HG03139 (cell line): ENCODE data around the gene CSAG1.
A peak's percentile ranks its signal among the peaks of the same experiment; 100 is the strongest.
"Not testable (repeated sequence)": the region's sequence is repeated elsewhere in the genome, so short reads cannot be mapped to it uniquely, and the experiment has no call there.

Experiments used
- ATAC-seq: cut with Tn5 transposase; IDR thresholded peaks from one replicate; pipeline ENCODE4 v1.9.1; 2021; ENCODE audit not compliant: unreplicated experiment

The CSAG1 gene

DNA sequence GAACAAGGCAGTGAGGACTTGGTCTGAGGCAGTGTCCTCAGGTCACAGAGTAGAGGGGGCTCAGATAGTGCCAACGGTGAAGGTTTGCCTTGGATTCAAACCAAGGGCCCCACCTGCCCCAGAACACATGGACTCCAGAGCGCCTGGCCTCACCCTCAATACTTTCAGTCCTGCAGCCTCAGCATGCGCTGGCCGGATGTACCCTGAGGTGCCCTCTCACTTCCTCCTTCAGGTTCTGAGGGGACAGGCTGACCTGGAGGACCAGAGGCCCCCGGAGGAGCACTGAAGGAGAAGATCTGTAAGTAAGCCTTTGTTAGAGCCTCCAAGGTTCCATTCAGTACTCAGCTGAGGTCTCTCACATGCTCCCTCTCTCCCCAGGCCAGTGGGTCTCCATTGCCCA is 33.1 kb downstream of the CSAG1 start:
- not testable (repeated sequence) for ATAC-seq

- ATAC-seq: not testable (repeated sequence)
Observed at GRCh38 chrX:152697952-152698931, 35.3 kb downstream of the CSAG1 start, which contains the start of gene MAGEA3. Gene MAGEA3 (plus strand): TSS chrX:152698794. CDS start chrX:152700833, 2,039 bp downstream.

DNA sequence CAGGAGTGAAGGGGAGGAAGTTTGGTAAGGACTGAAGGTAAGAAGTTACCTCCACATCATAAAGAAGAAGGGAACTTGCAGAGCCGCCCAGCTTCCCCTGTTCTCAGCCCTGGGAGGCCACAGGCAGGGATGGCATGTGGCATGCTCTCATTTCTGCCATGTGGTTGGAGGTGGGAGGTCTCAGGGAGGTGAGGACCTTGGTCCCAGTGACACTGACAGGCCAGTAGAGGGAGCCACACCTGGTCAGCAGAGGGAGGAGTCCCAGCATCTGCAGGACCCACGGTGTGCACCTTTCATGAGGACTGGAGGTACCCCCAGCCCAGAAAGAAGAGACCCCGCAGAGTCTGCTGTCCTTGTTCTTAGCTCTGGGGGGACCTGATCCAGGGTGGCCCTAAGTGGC is 52.5 kb downstream of the CSAG1 start:
- ATAC-seq: peak; percentile 77
